Stimulated activated CD8-positive, alpha-beta memory T cell treated with anti-CD3 and anti-CD28 coated beads, Interleukin-15, amount 100 ng/mL, for 4 hours (primary cell): ENCODE measurements around the gene SPACA9.

Source experiments
- DNase-seq, 2 donors: peaks; one replicate each; pipeline ENCODE4 v3.0.0-alpha.2; 2020; ENCODE audit warnings: low read depth in 2 of 2

SPACA9 gene

GRCh38 chr9:132863096-132863495 is 15.6 kb upstream of the SPACA9 start:
- no peak for DNase-seq

GRCh38 chr9:132864277-132864676 is 14.4 kb upstream of the SPACA9 start:
- no peak for DNase-seq

GRCh38 chr9:132864691-132865090 is 14.0 kb upstream of the SPACA9 start:
- no peak for DNase-seq

- no peak for DNase-seq
Observed at GRCh38 chr9:132866898-132867297, 11.8 kb upstream of the SPACA9 start.

GRCh38 chr9:132869266-132869665 is 9.4 kb upstream of the SPACA9 start:
- DNase-seq: no peak

- no peak for DNase-seq
Observed at GRCh38 chr9:132873403-132873802, 5.3 kb upstream of the SPACA9 start.

- no peak for DNase-seq
Observed at GRCh38 chr9:132875159-132875558, 3.5 kb upstream of the SPACA9 start.

- DNase-seq: no peak
Observed at GRCh38 chr9:132876849-132877248, 1.8 kb upstream of the SPACA9 start.

GRCh38 chr9:132877458-132877823 is 1.3 kb upstream of the SPACA9 start:
- no peak for DNase-seq

GRCh38 chr9:132877824-132878694 is 639 bp upstream of the SPACA9 start, which contains the start of gene AK8:
Gene AK8, minus strand, starts transcription at chr9:132878284. Its CDS starts 29 bp downstream, at chr9:132878255.
- peak; percentile 48 to 63 for DNase-seq

- DNase-seq: no peak
Observed at GRCh38 chr9:132879457-132880323, 992 bp downstream of the SPACA9 start.

GRCh38 chr9:132880324-132880661 is 1.6 kb downstream of the SPACA9 start:
- no peak for DNase-seq

- no peak for DNase-seq
Observed at GRCh38 chr9:132881826-132882225, 3.1 kb downstream of the SPACA9 start.

GRCh38 chr9:132882616-132883015 is 3.9 kb downstream of the SPACA9 start:
- no peak for DNase-seq

GRCh38 chr9:132883349-132884294 is 4.9 kb downstream of the SPACA9 start:
- no peak for DNase-seq

GRCh38 chr9:132885720-132886333 is 7.1 kb downstream of the SPACA9 start:
- DNase-seq: no peak

GRCh38 chr9:132886334-132886725 is 7.6 kb downstream of the SPACA9 start:
- DNase-seq: no peak

- DNase-seq: no peak
Observed at GRCh38 chr9:132887181-132888120, 8.8 kb downstream of the SPACA9 start.

- DNase-seq: no peak
Observed at GRCh38 chr9:132888151-132888550, 9.5 kb downstream of the SPACA9 start.

- no peak for DNase-seq
Observed at GRCh38 chr9:132892400-132892799, 13.7 kb downstream of the SPACA9 start.
